ENCODE data around the gene CRELD2. TPM values are rescaled to one million over a fixed set of nuclear protein-coding genes. Genes with fewer than 3 reads are reported as not detected.
A peak's percentile ranks its signal among the peaks of the same experiment; 100 is the strongest.

CRELD2 gene
- 48.9 TPM for polyA plus RNA-seq (2012; ENCODE audit: insufficient read length, low read depth)

- peak; percentile 35 for TF ChIP-seq FOXP2 (optimal IDR thresholded peaks at IDR 0.05; ENCODE audit: borderline replicate concordance, extremely low read depth, extremely low read length, insufficient read depth)
- no peak for TF ChIP-seq SIN3A (IDR thresholded peaks at IDR 0.05; ENCODE audit: borderline replicate concordance, insufficient read depth, low read length)
- TF ChIP-seq REST (IDR thresholded peaks at IDR 0.05; ENCODE audit: insufficient read depth in 1 of 2, low read depth in 2 of 2, low read length in 2 of 2): peak in 1 of 2 experiments; percentile 21; a peak in 1 of 4 replicates
- peak; percentile 53; the same call in 1 of the 2 replicates for TF ChIP-seq POLR2AphosphoS5 (IDR thresholded peaks at IDR 0.05; ENCODE audit: low read depth, low read length)
- peak; percentile 29; the same call in 1 of the 2 replicates for TF ChIP-seq TAF1 (IDR thresholded peaks at IDR 0.05; ENCODE audit: borderline replicate concordance, insufficient read depth, low read length)
These were observed at the start of gene CRELD2, which contains the start of gene ALG12 for GRCh38 chr22:49917974-49918910. CRELD2 (plus strand) TSS chr22:49918634; CDS start chr22:49918770, 136 bp downstream. ALG12 (minus strand) TSS chr22:49918438; CDS start chr22:49913765, 4,673 bp downstream.

GRCh38 chr22:49869086-49869830, 49.2 kb upstream of the CRELD2 start:
- TF ChIP-seq REST (IDR thresholded peaks at IDR 0.05; ENCODE audit: insufficient read depth in 1 of 2, low read depth in 2 of 2, low read length in 2 of 2) (no peak), SIN3A (IDR thresholded peaks at IDR 0.05; ENCODE audit: borderline replicate concordance, insufficient read depth, low read length) (no peak), FOXP2 (optimal IDR thresholded peaks at IDR 0.05; ENCODE audit: borderline replicate concordance, extremely low read depth, extremely low read length, insufficient read depth) (no peak), POLR2AphosphoS5 (IDR thresholded peaks at IDR 0.05; ENCODE audit: low read depth, low read length) (no peak), TAF1 (IDR thresholded peaks at IDR 0.05; ENCODE audit: borderline replicate concordance, insufficient read depth, low read length) (no peak)

GRCh38 chr22:49869845-49870712, 48.4 kb upstream of the CRELD2 start:
- TF ChIP-seq TAF1 (IDR thresholded peaks at IDR 0.05; ENCODE audit: borderline replicate concordance, insufficient read depth, low read length) (no peak), SIN3A (IDR thresholded peaks at IDR 0.05; ENCODE audit: borderline replicate concordance, insufficient read depth, low read length) (no peak)

- TF ChIP-seq FOXP2 (optimal IDR thresholded peaks at IDR 0.05; ENCODE audit: borderline replicate concordance, extremely low read depth, extremely low read length, insufficient read depth) (no peak), TAF1 (IDR thresholded peaks at IDR 0.05; ENCODE audit: borderline replicate concordance, insufficient read depth, low read length) (no peak), POLR2AphosphoS5 (IDR thresholded peaks at IDR 0.05; ENCODE audit: low read depth, low read length) (no peak), REST (IDR thresholded peaks at IDR 0.05; ENCODE audit: insufficient read depth in 1 of 2, low read depth in 2 of 2, low read length in 2 of 2) (no peak), SIN3A (IDR thresholded peaks at IDR 0.05; ENCODE audit: borderline replicate concordance, insufficient read depth, low read length) (no peak)
These were observed 47.0 kb upstream of the CRELD2 start for GRCh38 chr22:49871482-49871881.

Data from PFSK-1 (cell line).